ENCODE data around the gene C2CD4D.
"Not testable (repeated sequence)": the region's sequence is repeated elsewhere in the genome, so short reads cannot be mapped to it uniquely, and the experiment has no call there.

C2CD4D gene

GRCh38 chr1:151839457-151840403 is at the start of gene C2CD4D:
Gene C2CD4D, minus strand, starts transcription at chr1:151839820. Its CDS starts 831 bp downstream, at chr1:151838989.
- no peak for DNase-seq (ENCODE audit: low read depth)

GRCh38 chr1:151888972-151889570 is 49.5 kb upstream of the C2CD4D start:
- DNase-seq (ENCODE audit: low read depth): no peak

GRCh38 chr1:151887028-151887427 is 47.4 kb upstream of the C2CD4D start:
- DNase-seq (ENCODE audit: low read depth): no peak

GRCh38 chr1:151885479-151885878 is 45.9 kb upstream of the C2CD4D start:
- DNase-seq (ENCODE audit: low read depth): no peak

GRCh38 chr1:151884879-151885278 is 45.3 kb upstream of the C2CD4D start:
- not testable (repeated sequence) for DNase-seq (ENCODE audit: low read depth)

GRCh38 chr1:151884445-151884844 is 44.8 kb upstream of the C2CD4D start:
- DNase-seq (ENCODE audit: low read depth): not testable (repeated sequence)

GRCh38 chr1:151883898-151884297 is 44.3 kb upstream of the C2CD4D start:
- not testable (repeated sequence) for DNase-seq (ENCODE audit: low read depth)

- DNase-seq (ENCODE audit: low read depth): not testable (repeated sequence)
Measured at GRCh38 chr1:151882918-151883317, 43.3 kb upstream of the C2CD4D start.

- no peak for DNase-seq (ENCODE audit: low read depth)
Measured at GRCh38 chr1:151882466-151882865, 42.8 kb upstream of the C2CD4D start.

GRCh38 chr1:151881479-151881878 is 41.9 kb upstream of the C2CD4D start:
- no peak for DNase-seq (ENCODE audit: low read depth)

- DNase-seq (ENCODE audit: low read depth): no peak
Measured at GRCh38 chr1:151875419-151876097, 35.9 kb upstream of the C2CD4D start.

GRCh38 chr1:151872776-151873175 is 33.2 kb upstream of the C2CD4D start:
- not testable (repeated sequence) for DNase-seq (ENCODE audit: low read depth)

GRCh38 chr1:151871284-151872030 is 31.8 kb upstream of the C2CD4D start:
- DNase-seq (ENCODE audit: low read depth): no peak

- no peak for DNase-seq (ENCODE audit: low read depth)
Measured at GRCh38 chr1:151868486-151868885, 28.9 kb upstream of the C2CD4D start.

- peak; percentile 38 for DNase-seq (ENCODE audit: low read depth)
Measured at GRCh38 chr1:151867765-151868411, 28.3 kb upstream of the C2CD4D start.

GRCh38 chr1:151867321-151867720 is 27.7 kb upstream of the C2CD4D start:
- DNase-seq (ENCODE audit: low read depth): no peak

- DNase-seq (ENCODE audit: low read depth): no peak
Measured at GRCh38 chr1:151864411-151864810, 24.8 kb upstream of the C2CD4D start.

- DNase-seq (ENCODE audit: low read depth): no peak
Measured at GRCh38 chr1:151862604-151863003, 23.0 kb upstream of the C2CD4D start.

GRCh38 chr1:151860504-151861187 is 21.0 kb upstream of the C2CD4D start:
- DNase-seq (ENCODE audit: low read depth): no peak

- DNase-seq (ENCODE audit: low read depth): no peak
Measured at GRCh38 chr1:151859891-151860293, 20.3 kb upstream of the C2CD4D start.

All from non-pigmented ciliary epithelial cell (primary cell).